Measurements from ENCODE around the gene BDH1.

Gene BDH1

GRCh38 chr3:197598404-197598980 lies 42.7 kb upstream of the BDH1 start:
- TF ChIP-seq, protein P1, sequence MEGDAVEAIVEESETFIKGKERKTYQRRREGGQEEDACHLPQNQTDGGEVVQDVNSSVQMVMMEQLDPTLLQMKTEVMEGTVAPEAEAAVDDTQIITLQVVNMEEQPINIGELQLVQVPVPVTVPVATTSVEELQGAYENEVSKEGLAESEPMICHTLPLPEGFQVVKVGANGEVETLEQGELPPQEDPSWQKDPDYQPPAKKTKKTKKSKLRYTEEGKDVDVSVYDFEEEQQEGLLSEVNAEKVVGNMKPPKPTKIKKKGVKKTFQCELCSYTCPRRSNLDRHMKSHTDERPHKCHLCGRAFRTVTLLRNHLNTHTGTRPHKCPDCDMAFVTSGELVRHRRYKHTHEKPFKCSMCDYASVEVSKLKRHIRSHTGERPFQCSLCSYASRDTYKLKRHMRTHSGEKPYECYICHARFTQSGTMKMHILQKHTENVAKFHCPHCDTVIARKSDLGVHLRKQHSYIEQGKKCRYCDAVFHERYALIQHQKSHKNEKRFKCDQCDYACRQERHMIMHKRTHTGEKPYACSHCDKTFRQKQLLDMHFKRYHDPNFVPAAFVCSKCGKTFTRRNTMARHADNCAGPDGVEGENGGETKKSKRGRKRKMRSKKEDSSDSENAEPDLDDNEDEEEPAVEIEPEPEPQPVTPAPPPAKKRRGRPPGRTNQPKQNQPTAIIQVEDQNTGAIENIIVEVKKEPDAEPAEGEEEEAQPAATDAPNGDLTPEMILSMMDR (IDR thresholded peaks at IDR 0.05; ENCODE audit: borderline replicate concordance, control extremely low read depth, extremely low read depth, insufficient read depth, missing control alignments), result no peak
- peak; percentile 2 for DNase-seq (ENCODE audit: low spot score)
- in situ Hi-C loops (cut with MboI; ENCODE audit: low sequenced_read_pairs, unreplicated experiment), result no loop called here

GRCh38 chr3:197597335-197597734 lies 41.6 kb upstream of the BDH1 start:
- in situ Hi-C loops (cut with MboI; ENCODE audit: low sequenced_read_pairs, unreplicated experiment), result no loop called here
- TF ChIP-seq, protein P1 (IDR thresholded peaks at IDR 0.05; ENCODE audit: borderline replicate concordance, control extremely low read depth, extremely low read depth, insufficient read depth, missing control alignments), result no peak
- DNase-seq (ENCODE audit: low spot score), result no peak

GRCh38 chr3:197595470-197596185 lies 39.9 kb upstream of the BDH1 start:
- in situ Hi-C loops (cut with MboI; ENCODE audit: low sequenced_read_pairs, unreplicated experiment), result no loop called here

GRCh38 chr3:197593046-197593380 lies 37.2 kb upstream of the BDH1 start:
- DNase-seq (ENCODE audit: low spot score), result no peak
- TF ChIP-seq, protein P1 (IDR thresholded peaks at IDR 0.05; ENCODE audit: borderline replicate concordance, control extremely low read depth, extremely low read depth, insufficient read depth, missing control alignments), result no peak
- in situ Hi-C loops (cut with MboI; ENCODE audit: low sequenced_read_pairs, unreplicated experiment), result no loop called here

More at GRCh38 chr3:197595470-197596185, 39.9 kb upstream of the BDH1 start:
- TF ChIP-seq, protein P1 (IDR thresholded peaks at IDR 0.05; ENCODE audit: borderline replicate concordance, control extremely low read depth, extremely low read depth, insufficient read depth, missing control alignments), result no peak
- DNase-seq (ENCODE audit: low spot score), result no peak

- in situ Hi-C loops (cut with MboI; ENCODE audit: low sequenced_read_pairs, unreplicated experiment), result no loop called here
- DNase-seq (ENCODE audit: low spot score), result no peak
- TF ChIP-seq, protein P1 (IDR thresholded peaks at IDR 0.05; ENCODE audit: borderline replicate concordance, control extremely low read depth, extremely low read depth, insufficient read depth, missing control alignments), result no peak
Measured at GRCh38 chr3:197592361-197593045, 36.7 kb upstream of the BDH1 start.

DNA sequence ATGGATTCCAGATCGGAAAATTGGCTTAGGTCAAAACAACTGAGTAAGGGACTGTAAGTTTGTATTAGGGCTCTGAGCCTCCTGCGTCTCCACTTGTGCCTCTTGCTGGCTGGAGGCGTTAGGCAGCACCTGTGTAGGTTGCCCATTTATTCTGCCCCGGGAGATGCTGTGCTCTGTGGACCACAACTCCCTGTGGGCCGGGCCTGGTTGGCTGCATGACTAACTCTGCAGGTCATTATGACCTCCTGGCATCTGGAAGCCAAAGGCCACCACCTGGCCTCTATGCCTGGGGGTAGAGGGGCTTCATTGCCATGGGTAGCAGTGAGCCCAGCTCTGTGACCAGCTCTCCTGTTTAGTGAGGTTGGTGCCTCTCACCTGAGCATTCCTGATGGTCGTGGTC lies 36.0 kb upstream of the BDH1 start:
- in situ Hi-C loops (cut with MboI; ENCODE audit: low sequenced_read_pairs, unreplicated experiment), result no loop called here
- TF ChIP-seq, protein P1 (IDR thresholded peaks at IDR 0.05; ENCODE audit: borderline replicate concordance, control extremely low read depth, extremely low read depth, insufficient read depth, missing control alignments), result no peak
- DNase-seq (ENCODE audit: low spot score), result no peak

All from GM13976 (cell line).